Measurements from ENCODE around the gene KAZALD1.

KAZALD1 gene

GRCh38 chr10:101041252-101041761 is 20.5 kb upstream of the KAZALD1 start:
- TF ChIP-seq CTCF (IDR thresholded peaks at IDR 0.05; ENCODE audit: low read depth, low read length, missing control alignments) = peak; percentile 94
- DNase-seq (ENCODE audit: low read depth) = peak; percentile 85
- H3K4me3 ChIP-seq (ENCODE audit: low read depth, low read length) = no peak overlapping the region
- in situ Hi-C loops (cut with HindIII; ENCODE audit: low sequenced_read_pairs) = no loop called here

GRCh38 chr10:101042118-101042517 is 19.7 kb upstream of the KAZALD1 start:
- no peak for TF ChIP-seq CTCF (IDR thresholded peaks at IDR 0.05; ENCODE audit: low read depth, low read length, missing control alignments)
- peak overlapping the region; percentile 51 for H3K4me3 ChIP-seq (ENCODE audit: low read depth, low read length)
- in situ Hi-C loops (cut with HindIII; ENCODE audit: low sequenced_read_pairs) = no loop called here
- no peak for DNase-seq (ENCODE audit: low read depth)

- DNase-seq (ENCODE audit: low read depth) = peak; percentile 86
- peak overlapping the region; percentile 51 for H3K4me3 ChIP-seq (ENCODE audit: low read depth, low read length)
- in situ Hi-C loops (cut with HindIII; ENCODE audit: low sequenced_read_pairs) = no loop called here
- no peak for TF ChIP-seq CTCF (IDR thresholded peaks at IDR 0.05; ENCODE audit: low read depth, low read length, missing control alignments)
Observed at GRCh38 chr10:101042667-101043362, 19.0 kb upstream of the KAZALD1 start.

- H3K4me3 ChIP-seq (ENCODE audit: low read depth, low read length) = peak overlapping the region; percentile 51
- in situ Hi-C loops (cut with HindIII; ENCODE audit: low sequenced_read_pairs) = no loop called here
- DNase-seq (ENCODE audit: low read depth) = no peak
- TF ChIP-seq CTCF (IDR thresholded peaks at IDR 0.05; ENCODE audit: low read depth, low read length, missing control alignments) = no peak
Observed at GRCh38 chr10:101043363-101043707, 18.5 kb upstream of the KAZALD1 start.

GRCh38 chr10:101044117-101044516 is 17.7 kb upstream of the KAZALD1 start:
- in situ Hi-C loops (cut with HindIII; ENCODE audit: low sequenced_read_pairs) = no loop called here
- no peak overlapping the region for H3K4me3 ChIP-seq (ENCODE audit: low read depth, low read length)
- no peak for DNase-seq (ENCODE audit: low read depth)
- no peak for TF ChIP-seq CTCF (IDR thresholded peaks at IDR 0.05; ENCODE audit: low read depth, low read length, missing control alignments)

GRCh38 chr10:101046332-101047238 is 15.2 kb upstream of the KAZALD1 start:
- TF ChIP-seq CTCF (IDR thresholded peaks at IDR 0.05; ENCODE audit: low read depth, low read length, missing control alignments) = no peak
- no peak for DNase-seq (ENCODE audit: low read depth)
- H3K4me3 ChIP-seq (ENCODE audit: low read depth, low read length) = no peak overlapping the region
- in situ Hi-C loops (cut with HindIII; ENCODE audit: low sequenced_read_pairs) = no loop called here
